HepG2 (cell line): ENCODE measurements around the gene SLC4A2. TPM values are rescaled to one million over a fixed set of nuclear protein-coding genes. Genes with fewer than 3 reads are reported as not detected.

Experiments used
- ASH2L ChIP-seq: fragments of 300-600, 200-600 bp; sonication (generic); IDR thresholded peaks from 2 replicates; pipeline ENCODE4 v1.7.0; 2017; ENCODE audit warnings: low read depth, mild to moderate bottlenecking, moderate library complexity, mixed read lengths, low read length; ENCODE audit not compliant: insufficient read length
- BRCA1 ChIP-seq: sonication (generic); formaldehyde crosslinking; IDR thresholded peaks from 2 replicates; pipeline ENCODE4 v1.4.0; 2020; ENCODE audit warnings: missing genetic modification reagents
- CREB1 ChIP-seq, 2 experiments: fragments of 450-650 bp in 1 of 2; IDR thresholded peaks; 2 replicates each; pipeline ENCODE4 v1.6.1; 2016 to 2017; ENCODE audit warnings: control low read depth in 1 of 2, mild to moderate bottlenecking in 1 of 2, missing compliant biosample characterization in 1 of 2, missing genetic modification characterization in 1 of 2
- GATAD1 ChIP-seq: IDR thresholded peaks from 2 replicates; pipeline ENCODE4 v1.6.1; 2016; ENCODE audit warnings: missing genetic modification reagents, missing compliant biosample characterization
- GATAD2A ChIP-seq: IDR thresholded peaks from 2 replicates; pipeline ENCODE4 v1.6.1; 2016
- GZF1 ChIP-seq: sonication (generic); formaldehyde crosslinking; IDR thresholded peaks from 2 replicates; pipeline ENCODE4 v1.5.1; 2020; ENCODE audit warnings: mild to moderate bottlenecking, missing genetic modification reagents
- HBP1 ChIP-seq: IDR thresholded peaks from 2 replicates; pipeline ENCODE4 v1.6.1; 2016; ENCODE audit warnings: low read depth, control low read depth
- HNF1B ChIP-seq: sonication (generic); formaldehyde crosslinking; IDR thresholded peaks from 2 replicates; pipeline ENCODE4 v1.5.1; 2020; ENCODE audit warnings: mild to moderate bottlenecking, moderate library complexity, missing genetic modification reagents
- JUN ChIP-seq: sonication (generic); formaldehyde crosslinking; IDR thresholded peaks from 2 replicates; pipeline ENCODE4 v1.4.0; 2020; ENCODE audit warnings: mild to moderate bottlenecking, missing genetic modification reagents
- KLF6 ChIP-seq: IDR thresholded peaks from 2 replicates; pipeline ENCODE4 v1.8.0; 2016; ENCODE audit warnings: missing biosample characterization, missing genetic modification reagents
- MXD4 ChIP-seq: IDR thresholded peaks from 2 replicates; pipeline ENCODE4 v1.6.1; 2016; ENCODE audit warnings: mild to moderate bottlenecking, missing biosample characterization, missing genetic modification reagents
- NAIF1 ChIP-seq: sonication (generic); formaldehyde crosslinking; IDR thresholded peaks from 2 replicates; pipeline ENCODE4 v1.5.0; 2020; ENCODE audit warnings: mild to moderate bottlenecking, missing genetic modification reagents, borderline replicate concordance
- PLSCR1 ChIP-seq: sonication (generic); formaldehyde crosslinking; IDR thresholded peaks from 2 replicates; pipeline ENCODE4 v1.5.0; 2020; ENCODE audit warnings: missing genetic modification reagents, mild to moderate bottlenecking, borderline replicate concordance
- RARA ChIP-seq: IDR thresholded peaks from 2 replicates; pipeline ENCODE4 v1.6.1; 2016; ENCODE audit warnings: missing genetic modification reagents, missing compliant biosample characterization
- SNAPC2 ChIP-seq: sonication (generic); formaldehyde crosslinking; IDR thresholded peaks from 2 replicates; pipeline ENCODE4 v1.8.1; 2022; ENCODE audit warnings: mild to moderate bottlenecking, missing genetic modification reagents
- SP4 ChIP-seq: sonication (generic); formaldehyde crosslinking; IDR thresholded peaks from 2 replicates; pipeline ENCODE4 v1.8.1; 2023; ENCODE audit warnings: mild to moderate bottlenecking, missing genetic modification reagents
- SP5 ChIP-seq: IDR thresholded peaks from 2 replicates; pipeline ENCODE4 v1.6.1; 2016; ENCODE audit warnings: low read depth, borderline replicate concordance
- U2AF2 ChIP-seq: fragments of 200-400 bp; formaldehyde crosslinking; IDR thresholded peaks from 2 replicates; pipeline ENCODE4 v1.6.1; 2017; ENCODE audit warnings: low read depth, mild to moderate bottlenecking, low read length
- YEATS4 ChIP-seq: sonication (generic); formaldehyde crosslinking; IDR thresholded peaks from 2 replicates; pipeline ENCODE4 v1.4.0; 2020; ENCODE audit warnings: missing genetic modification reagents, borderline replicate concordance
- ZBTB7A ChIP-seq: sonication (generic); formaldehyde crosslinking; IDR thresholded peaks from 2 replicates; pipeline ENCODE4 v1.8.0; 2022; ENCODE audit warnings: mild to moderate bottlenecking, missing genetic modification reagents
- ZNF44 ChIP-seq: sonication (generic); formaldehyde crosslinking; IDR thresholded peaks from 2 replicates; pipeline ENCODE4 v1.5.1; 2020; ENCODE audit warnings: mild to moderate bottlenecking, missing genetic modification reagents
- ZNF543 ChIP-seq: sonication (generic); formaldehyde crosslinking; IDR thresholded peaks from 2 replicates; pipeline ENCODE4 v1.4.0; 2020; ENCODE audit warnings: mild to moderate bottlenecking, missing genetic modification reagents
- ZNF562 ChIP-seq: sonication (generic); formaldehyde crosslinking; IDR thresholded peaks from 2 replicates; pipeline ENCODE4 v1.8.0; 2022; ENCODE audit warnings: missing genetic modification reagents, borderline replicate concordance
- ZNF598 ChIP-seq: sonication (generic); formaldehyde crosslinking; IDR thresholded peaks from 2 replicates; pipeline ENCODE4 v1.5.1; 2020; ENCODE audit warnings: mild to moderate bottlenecking, missing genetic modification reagents, borderline replicate concordance
- ZNF761 ChIP-seq: sonication (generic); formaldehyde crosslinking; conservative IDR thresholded peaks from 2 replicates; pipeline ENCODE4 v1.4.0; 2020; ENCODE audit warnings: mild to moderate bottlenecking, missing genetic modification reagents
- ZNF781 ChIP-seq: sonication (generic); formaldehyde crosslinking; IDR thresholded peaks from 2 replicates; pipeline ENCODE4 v1.5.1; 2020; ENCODE audit warnings: borderline replicate concordance, mild to moderate bottlenecking, missing genetic modification reagents; ENCODE audit errors: not compliant biosample characterization
- ZNF883 ChIP-seq: sonication (generic); formaldehyde crosslinking; IDR thresholded peaks from 2 replicates; pipeline ENCODE4 v1.5.1; 2020; ENCODE audit warnings: mild to moderate bottlenecking, missing genetic modification reagents; ENCODE audit errors: not compliant biosample characterization
- ZSCAN22 ChIP-seq: sonication (generic); formaldehyde crosslinking; IDR thresholded peaks from 2 replicates; pipeline ENCODE4 v1.4.0; 2020; ENCODE audit warnings: mild to moderate bottlenecking, missing genetic modification reagents
- polyA plus RNA-seq, 8 experiments: library from polyadenylated mRNA; depleted of rRNA in 3 of 8; stranded (reverse) in 7 of 8; unstranded in 1 of 8; fragments of >200 nt; fragmentation: Illumina TruSeq in 4 of 8; extraction: Trizol in 4 of 8; gene quantifications; 2 replicates each; pipeline versions ENCODE4 v1.2.1 to v1.2.3, GENCODE V29; 2011 to 2016; ENCODE audit warnings: low read depth in 4 of 8, missing spikeins in 1 of 8, mixed read lengths in 1 of 8; ENCODE audit not compliant: insufficient read depth in 1 of 8
- total RNA-seq, 5 experiments: library from RNA; depleted of rRNA; stranded (reverse); fragments of >200 nt; fragmentation: Illumina TruSeq; extraction: Trizol; gene quantifications; 2 replicates each; pipeline ENCODE4 v1.2.3, GENCODE V29; 2016; ENCODE audit warnings: low read depth in 1 of 5

SLC4A2 gene
- total and polyA plus RNA-seq, 2 of the 13 experiments (the other 11 are each of a cell fraction or from before 2014, with no cell fraction given): 51.9 to 73.4 TPM

- TF ChIP-seq GATAD2A (CRISPR knock-in tag) (peak; percentile 58; the same call in 1 of the 2 replicates), NAIF1 (no peak), ZNF44 (CRISPR knock-in tag) (no peak), YEATS4 (CRISPR knock-in tag) (no peak), RARA (peak; percentile 51), ZNF562 (no peak), ZNF883 (CRISPR knock-in tag) (no peak), ZNF781 (no peak), ZNF761 (CRISPR knock-in tag) (peak; percentile 71; the same call in 1 of the 2 replicates), HNF1B (0 out of 2 replicates have a peak, but pooled peaks have one; percentile 51), CREB1 (IDR thresholded peaks at IDR 0.05) (peak; percentile 71), CREB1 (CRISPR knock-in tag; IDR thresholded peaks at IDR 0.05) (peak; percentile 90), GZF1 (no peak), KLF6 (CRISPR knock-in tag) (peak; percentile 63; the same call in 1 of the 2 replicates), SP4 (CRISPR knock-in tag) (peak; percentile 94), JUN (CRISPR knock-in tag) (peak; percentile 67; the same call in 1 of the 2 replicates), ZNF543 (CRISPR knock-in tag) (peak; percentile 63; the same call in 1 of the 2 replicates), U2AF2 (no peak), SP5 (CRISPR knock-in tag) (peak; percentile 78), BRCA1 (CRISPR knock-in tag) (peak; percentile 31), MXD4 (peak; percentile 48; the same call in 1 of the 2 replicates), GATAD1 (CRISPR knock-in tag) (peak; percentile 76), HBP1 (CRISPR knock-in tag) (peak; percentile 48; the same call in 1 of the 2 replicates), ZNF598 (peak; percentile 13; the same call in 1 of the 2 replicates), ASH2L (peak; percentile 56), ZSCAN22 (CRISPR knock-in tag) (no peak), PLSCR1 (no peak), SNAPC2 (CRISPR knock-in tag) (no peak), ZBTB7A (CRISPR knock-in tag) (0 out of 2 replicates have a peak, but pooled peaks have one; percentile 33)
Measured at GRCh38 chr7:151057989-151058780, 1.2 kb upstream of the SLC4A2 start (continued).
